ENCODE measurements around the gene SPATS2L. TPM values are rescaled to one million over a fixed set of nuclear protein-coding genes. Genes with fewer than 3 reads are reported as not detected.

The SPATS2L gene
- total and polyA plus RNA-seq, 2 experiments from 2014 or later, result 159 to 202 TPM

DNA sequence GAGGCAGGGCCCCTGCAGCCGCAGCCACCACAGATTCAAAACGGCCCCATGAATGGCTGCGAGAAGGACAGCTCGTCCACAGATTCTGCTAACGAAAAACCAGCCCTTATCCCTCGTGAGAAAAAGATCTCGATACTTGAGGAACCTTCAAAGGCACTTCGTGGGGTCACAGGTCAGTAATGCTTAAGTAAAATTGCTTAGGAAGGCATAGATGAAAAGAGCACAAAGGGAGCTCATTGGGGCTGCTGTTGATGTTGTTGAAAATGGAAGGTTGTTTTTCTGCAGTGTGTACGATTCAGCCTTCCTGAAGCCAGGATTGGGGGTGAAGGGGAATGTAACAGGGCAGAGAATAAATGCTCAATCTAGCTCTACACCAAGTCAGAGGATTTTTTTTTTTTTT, 112.8 kb downstream of the SPATS2L start:
- Histone ChIP-seq H3K4me1 (ENCODE audit: insufficient read depth) (no peaks in the 10 kb centered on the region), H2AFZ (no peak overlapping the region), H3K36me3 (replicated peaks; ENCODE audit: insufficient read depth, low read depth) (peaks cover 3% of the 10 kb centered on the region), H3K79me2 (peaks cover 3% of the 10 kb centered on the region), H3K9me3 (ENCODE audit: low read depth) (no peaks in the 10 kb centered on the region), H3K27me3 (no peaks in the 10 kb centered on the region), H3K4me3 (no peak overlapping the region), H3K27ac (no peak overlapping the region), H3K9me2 (replicated peaks; ENCODE audit: insufficient read depth) (no peaks in the 10 kb centered on the region), H3K4me2 (no peak overlapping the region), H4K20me1 (ENCODE audit: insufficient read depth, poor library complexity, severe bottlenecking) (no peaks in the 10 kb centered on the region)
- no peak for TF ChIP-seq EZH2phosphoT487 (IDR thresholded peaks at IDR 0.05; ENCODE audit: low read depth, severe bottlenecking, unreplicated experiment)
- TF ChIP-seq EZH2 (IDR thresholded peaks at IDR 0.05; ENCODE audit: borderline replicate concordance), result no peak
- TF ChIP-seq, protein P1, sequence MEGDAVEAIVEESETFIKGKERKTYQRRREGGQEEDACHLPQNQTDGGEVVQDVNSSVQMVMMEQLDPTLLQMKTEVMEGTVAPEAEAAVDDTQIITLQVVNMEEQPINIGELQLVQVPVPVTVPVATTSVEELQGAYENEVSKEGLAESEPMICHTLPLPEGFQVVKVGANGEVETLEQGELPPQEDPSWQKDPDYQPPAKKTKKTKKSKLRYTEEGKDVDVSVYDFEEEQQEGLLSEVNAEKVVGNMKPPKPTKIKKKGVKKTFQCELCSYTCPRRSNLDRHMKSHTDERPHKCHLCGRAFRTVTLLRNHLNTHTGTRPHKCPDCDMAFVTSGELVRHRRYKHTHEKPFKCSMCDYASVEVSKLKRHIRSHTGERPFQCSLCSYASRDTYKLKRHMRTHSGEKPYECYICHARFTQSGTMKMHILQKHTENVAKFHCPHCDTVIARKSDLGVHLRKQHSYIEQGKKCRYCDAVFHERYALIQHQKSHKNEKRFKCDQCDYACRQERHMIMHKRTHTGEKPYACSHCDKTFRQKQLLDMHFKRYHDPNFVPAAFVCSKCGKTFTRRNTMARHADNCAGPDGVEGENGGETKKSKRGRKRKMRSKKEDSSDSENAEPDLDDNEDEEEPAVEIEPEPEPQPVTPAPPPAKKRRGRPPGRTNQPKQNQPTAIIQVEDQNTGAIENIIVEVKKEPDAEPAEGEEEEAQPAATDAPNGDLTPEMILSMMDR (IDR thresholded peaks at IDR 0.05; ENCODE audit: poor library complexity), result no peak
- no peak for DNase-seq (ENCODE audit: low spot score)
- WGBS (ENCODE audit: low lambda C conversion rate, missing lambda C conversion rate), result 91% methylated on average over 9 of the region's 9 CpGs

DNA sequence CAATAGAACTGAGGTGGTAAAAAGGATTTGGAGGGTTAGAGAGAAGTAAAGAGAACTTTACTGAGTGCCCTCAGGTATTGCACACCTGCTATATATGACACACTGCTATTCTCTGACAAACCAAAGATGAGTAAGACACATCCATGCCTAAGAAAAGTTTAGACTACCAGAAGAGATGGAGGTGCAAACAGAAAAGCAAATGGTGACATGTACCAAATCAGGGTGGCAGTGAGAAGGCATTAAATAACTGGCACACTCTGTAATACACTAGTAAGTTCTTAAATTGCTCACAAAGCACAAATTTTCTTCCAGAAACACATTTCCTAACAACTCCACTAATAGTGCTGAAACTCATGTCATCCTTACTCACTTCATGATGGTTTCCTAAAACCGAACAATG, 114.8 kb downstream of the SPATS2L start:
- no peak for DNase-seq (ENCODE audit: low spot score)
- 96% methylated on average over 1 of the region's 1 CpG for WGBS (ENCODE audit: low lambda C conversion rate, missing lambda C conversion rate)
- Histone ChIP-seq H3K4me1 (ENCODE audit: insufficient read depth) (no peaks in the 10 kb centered on the region), H3K27me3 (no peaks in the 10 kb centered on the region), H3K27ac (no peak overlapping the region), H3K9me3 (ENCODE audit: low read depth) (no peaks in the 10 kb centered on the region), H4K20me1 (ENCODE audit: insufficient read depth, poor library complexity, severe bottlenecking) (no peaks in the 10 kb centered on the region), H3K36me3 (replicated peaks; ENCODE audit: insufficient read depth, low read depth) (peaks cover 3% of the 10 kb centered on the region), H2AFZ (no peak overlapping the region), H3K4me2 (no peak overlapping the region), H3K4me3 (no peak overlapping the region), H3K79me2 (peaks cover 3% of the 10 kb centered on the region), H3K9me2 (replicated peaks; ENCODE audit: insufficient read depth) (no peaks in the 10 kb centered on the region)
- TF ChIP-seq EZH2phosphoT487 (IDR thresholded peaks at IDR 0.05; ENCODE audit: low read depth, severe bottlenecking, unreplicated experiment), result no peak
- no peak for TF ChIP-seq EZH2 (IDR thresholded peaks at IDR 0.05; ENCODE audit: borderline replicate concordance)
- TF ChIP-seq, protein P1 (IDR thresholded peaks at IDR 0.05; ENCODE audit: poor library complexity), result no peak

DNA sequence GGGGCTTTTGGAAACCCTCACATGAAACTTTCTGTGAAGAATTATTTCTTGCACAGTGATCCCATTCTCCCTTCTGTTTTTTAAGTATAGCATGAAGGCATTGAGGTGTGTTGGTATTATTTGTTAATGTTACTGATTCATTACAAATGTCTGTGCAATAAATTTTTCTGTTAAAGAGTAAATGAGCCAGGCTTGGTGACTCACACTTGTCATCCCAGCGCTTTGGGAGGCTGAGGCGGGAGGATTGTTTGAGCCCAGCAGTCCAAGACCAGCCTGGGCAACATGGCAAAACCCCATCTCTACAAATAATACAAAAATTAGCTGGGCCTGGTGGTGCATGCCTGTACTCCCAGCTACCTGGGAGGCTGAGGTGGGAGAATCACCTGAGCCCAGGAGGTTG, 115.6 kb downstream of the SPATS2L start:
- H3K27ac ChIP-seq, result no peak overlapping the region
- H4K20me1 ChIP-seq (ENCODE audit: insufficient read depth, poor library complexity, severe bottlenecking), result no peaks in the 10 kb centered on the region
- H3K27me3 ChIP-seq, result no peaks in the 10 kb centered on the region
- H3K4me1 ChIP-seq (ENCODE audit: insufficient read depth), result no peaks in the 10 kb centered on the region
- no peak for DNase-seq (ENCODE audit: low spot score)
- TF ChIP-seq EZH2phosphoT487 (IDR thresholded peaks at IDR 0.05; ENCODE audit: low read depth, severe bottlenecking, unreplicated experiment), result no peak
- TF ChIP-seq, protein P1 (IDR thresholded peaks at IDR 0.05; ENCODE audit: poor library complexity), result no peak
- TF ChIP-seq EZH2 (IDR thresholded peaks at IDR 0.05; ENCODE audit: borderline replicate concordance), result no peak
- 94% methylated on average over 2 of the region's 2 CpGs for WGBS (ENCODE audit: low lambda C conversion rate, missing lambda C conversion rate)
- H3K4me3 ChIP-seq, result no peak overlapping the region
- peaks cover 3% of the 10 kb centered on the region for H3K36me3 ChIP-seq (replicated peaks; ENCODE audit: insufficient read depth, low read depth)
- no peaks in the 10 kb centered on the region for H3K9me3 ChIP-seq (ENCODE audit: low read depth)
- peaks cover 3% of the 10 kb centered on the region for H3K79me2 ChIP-seq
- no peaks in the 10 kb centered on the region for H3K9me2 ChIP-seq (replicated peaks; ENCODE audit: insufficient read depth)
- H3K4me2 ChIP-seq, result no peak overlapping the region
- no peak overlapping the region for H2AFZ ChIP-seq
